ENCODE results near the gene TMEM245.
"Not testable (repeated sequence)": the region's sequence is repeated elsewhere in the genome, so short reads cannot be mapped to it uniquely, and the experiment has no call there.

TMEM245 gene

GRCh38 chr9:108994695-108995094, 125.1 kb downstream of the TMEM245 start:
- DNase-seq (ENCODE audit: low read depth in 2 of 2) = no peak

GRCh38 chr9:108991479-108991878, 128.3 kb downstream of the TMEM245 start:
- DNase-seq (ENCODE audit: low read depth in 2 of 2) = no peak

GRCh38 chr9:108983885-108984284, 135.9 kb downstream of the TMEM245 start:
- DNase-seq (ENCODE audit: low read depth in 2 of 2) = no peak

- no peak for DNase-seq (ENCODE audit: low read depth in 2 of 2)
These were observed 138.9 kb downstream of the TMEM245 start for GRCh38 chr9:108980893-108981292.

- no peak for DNase-seq (ENCODE audit: low read depth in 2 of 2)
These were observed 141.5 kb downstream of the TMEM245 start for GRCh38 chr9:108978205-108978604.

- DNase-seq (ENCODE audit: low read depth in 2 of 2) = no peak
These were observed 145.9 kb downstream of the TMEM245 start for GRCh38 chr9:108973895-108974294.

GRCh38 chr9:108972626-108973209, 147.0 kb downstream of the TMEM245 start:
- no peak for DNase-seq (ENCODE audit: low read depth in 2 of 2)

GRCh38 chr9:108972186-108972585, 147.6 kb downstream of the TMEM245 start:
- DNase-seq (ENCODE audit: low read depth in 2 of 2) = no peak

- not testable (repeated sequence) for DNase-seq (ENCODE audit: low read depth in 2 of 2)
These were observed 148.4 kb downstream of the TMEM245 start for GRCh38 chr9:108971392-108971791.

GRCh38 chr9:108967916-108968315, 151.8 kb downstream of the TMEM245 start:
- DNase-seq (ENCODE audit: low read depth in 2 of 2) = no peak

All from stimulated activated CD4-positive, alpha-beta T cell treated with anti-CD3 and anti-CD28 coated beads, Interleukin-4, amount 100 ng/mL, for 48 hours (primary cell).